EL (cell line): Measurements from ENCODE around the gene CIB2.

Experiments used
- DNase-seq: peaks from one replicate; pipeline ENCODE4 v3.0.0-alpha.2; 2016

CIB2 gene

GRCh38 chr15:78082743-78083110, 48.5 kb downstream of the CIB2 start:
- DNase-seq: no peak

- peak; percentile 45 for DNase-seq
Measured at GRCh38 chr15:78082106-78082742, 49.0 kb downstream of the CIB2 start.

- no peak for DNase-seq
Measured at GRCh38 chr15:78080088-78080460, 51.2 kb downstream of the CIB2 start.

GRCh38 chr15:78079298-78080087, 51.8 kb downstream of the CIB2 start:
- DNase-seq: no peak

- DNase-seq: no peak
Measured at GRCh38 chr15:78077871-78078210, 53.4 kb downstream of the CIB2 start.

- peak; percentile 59 for DNase-seq
Measured at GRCh38 chr15:78077053-78077870, 54.0 kb downstream of the CIB2 start, which contains the start of gene TBC1D2B. TBC1D2B (minus strand) TSS chr15:78077711; CDS start chr15:78077652, 59 bp downstream.

- no peak for DNase-seq
Measured at GRCh38 chr15:78076231-78077052, 54.8 kb downstream of the CIB2 start.

- peak; percentile 95 for DNase-seq
Measured at GRCh38 chr15:78075490-78076230, 55.6 kb downstream of the CIB2 start.

- DNase-seq: no peak
Measured at GRCh38 chr15:78073046-78073787, 58.0 kb downstream of the CIB2 start.

GRCh38 chr15:78072080-78072892, 59.0 kb downstream of the CIB2 start:
- peak; percentile 86 for DNase-seq

GRCh38 chr15:78071383-78071782, 59.9 kb downstream of the CIB2 start:
- DNase-seq: no peak

GRCh38 chr15:78070049-78070700, 61.1 kb downstream of the CIB2 start:
- DNase-seq: no peak

GRCh38 chr15:78069462-78070029, 61.7 kb downstream of the CIB2 start:
- DNase-seq: no peak

GRCh38 chr15:78069052-78069414, 62.2 kb downstream of the CIB2 start:
- DNase-seq: no peak

GRCh38 chr15:78067328-78068228, 63.7 kb downstream of the CIB2 start:
- peak; percentile 64 for DNase-seq

GRCh38 chr15:78065973-78066946, 65.0 kb downstream of the CIB2 start:
- no peak for DNase-seq

- DNase-seq: peak; percentile 99
Measured at GRCh38 chr15:78065284-78065872, 65.9 kb downstream of the CIB2 start.
